NCI-H2029 (cell line): ENCODE results near the gene DCTD.

Experiments
- DNase-seq: peaks from one replicate; lab custom pipeline; 2025; lab: John Stamatoyannopoulos, UW

Gene DCTD

GRCh38 chr4:182917182-182918043 lies at the start of gene DCTD:
Gene DCTD (minus strand): TSS chr4:182917386. CDS start chr4:182915568, 1,818 bp downstream.
- DNase-seq, result peak; percentile 25

- DNase-seq, result no peak
Observed at GRCh38 chr4:182960746-182961145, 43.6 kb upstream of the DCTD start.

- DNase-seq, result no peak
Observed at GRCh38 chr4:182960228-182960627, 43.0 kb upstream of the DCTD start.

- DNase-seq, result no peak
Observed at GRCh38 chr4:182955411-182955810, 38.2 kb upstream of the DCTD start.

GRCh38 chr4:182944484-182945213 lies 27.5 kb upstream of the DCTD start:
- DNase-seq, result no peak

- DNase-seq, result no peak
Observed at GRCh38 chr4:182939680-182940079, 22.5 kb upstream of the DCTD start.

- DNase-seq, result no peak
Observed at GRCh38 chr4:182938205-182938645, 21.0 kb upstream of the DCTD start.

- no peak for DNase-seq
Observed at GRCh38 chr4:182937268-182938204, 20.4 kb upstream of the DCTD start.

GRCh38 chr4:182932651-182933050 lies 15.5 kb upstream of the DCTD start:
- no peak for DNase-seq

GRCh38 chr4:182931691-182932345 lies 14.6 kb upstream of the DCTD start:
- no peak for DNase-seq

- no peak for DNase-seq
Observed at GRCh38 chr4:182930889-182931288, 13.7 kb upstream of the DCTD start.

GRCh38 chr4:182929296-182929695 lies 12.1 kb upstream of the DCTD start:
- no peak for DNase-seq

GRCh38 chr4:182928061-182928460 lies 10.9 kb upstream of the DCTD start:
- no peak for DNase-seq

- no peak for DNase-seq
Observed at GRCh38 chr4:182927505-182927904, 10.3 kb upstream of the DCTD start.

GRCh38 chr4:182925855-182926254 lies 8.7 kb upstream of the DCTD start:
- DNase-seq, result no peak

GRCh38 chr4:182925298-182925757 lies 8.1 kb upstream of the DCTD start:
- peak; percentile 19 for DNase-seq

GRCh38 chr4:182924497-182924896 lies 7.3 kb upstream of the DCTD start:
- DNase-seq, result no peak

- DNase-seq, result no peak
Observed at GRCh38 chr4:182923796-182924340, 6.7 kb upstream of the DCTD start.

- DNase-seq, result no peak
Observed at GRCh38 chr4:182923366-182923765, 6.2 kb upstream of the DCTD start.

- peak; percentile 26 for DNase-seq
Observed at GRCh38 chr4:182922501-182923284, 5.5 kb upstream of the DCTD start.
